BLaER1 (cell line): Measurements from ENCODE around the gene ARHGEF10L.
"Not testable (repeated sequence)": the region's sequence is repeated elsewhere in the genome, so short reads cannot be mapped to it uniquely, and the experiment has no call there.

Source experiments
- H3K27ac ChIP-seq: shearing (Covaris generic); formaldehyde crosslinking; 2 replicates; pipeline ENCODE4 v1.8.1; 2022
- H3K27me3 ChIP-seq: shearing (Covaris generic); formaldehyde crosslinking; 2 replicates; pipeline ENCODE4 v1.8.1; 2022
- H3K36me3 ChIP-seq: shearing (Covaris generic); formaldehyde crosslinking; 2 replicates; pipeline ENCODE4 v1.8.1; 2022
- H3K4me1 ChIP-seq: shearing (Covaris generic); formaldehyde crosslinking; 2 replicates; pipeline ENCODE4 v1.8.1; 2022
- H3K4me2 ChIP-seq: shearing (Covaris generic); formaldehyde crosslinking; 2 replicates; pipeline ENCODE4 v1.8.1; 2022
- H3K4me3 ChIP-seq: shearing (Covaris generic); formaldehyde crosslinking; 2 replicates; pipeline ENCODE4 v1.8.1; 2022
- H3K9ac ChIP-seq: shearing (Covaris generic); formaldehyde crosslinking; 2 replicates; pipeline ENCODE4 v1.8.1; 2022
- H3K9me3 ChIP-seq: shearing (Covaris generic); formaldehyde crosslinking; 2 replicates; pipeline ENCODE4 v1.8.1; 2022
- H4K20me1 ChIP-seq: shearing (Covaris generic); formaldehyde crosslinking; 2 replicates; pipeline ENCODE4 v1.8.1; 2022
- Cebpa-rat ChIP-seq: shearing (Covaris generic); IDR thresholded peaks from 2 replicates; pipeline ENCODE4 v1.8.1; 2022

ARHGEF10L gene, protein sequence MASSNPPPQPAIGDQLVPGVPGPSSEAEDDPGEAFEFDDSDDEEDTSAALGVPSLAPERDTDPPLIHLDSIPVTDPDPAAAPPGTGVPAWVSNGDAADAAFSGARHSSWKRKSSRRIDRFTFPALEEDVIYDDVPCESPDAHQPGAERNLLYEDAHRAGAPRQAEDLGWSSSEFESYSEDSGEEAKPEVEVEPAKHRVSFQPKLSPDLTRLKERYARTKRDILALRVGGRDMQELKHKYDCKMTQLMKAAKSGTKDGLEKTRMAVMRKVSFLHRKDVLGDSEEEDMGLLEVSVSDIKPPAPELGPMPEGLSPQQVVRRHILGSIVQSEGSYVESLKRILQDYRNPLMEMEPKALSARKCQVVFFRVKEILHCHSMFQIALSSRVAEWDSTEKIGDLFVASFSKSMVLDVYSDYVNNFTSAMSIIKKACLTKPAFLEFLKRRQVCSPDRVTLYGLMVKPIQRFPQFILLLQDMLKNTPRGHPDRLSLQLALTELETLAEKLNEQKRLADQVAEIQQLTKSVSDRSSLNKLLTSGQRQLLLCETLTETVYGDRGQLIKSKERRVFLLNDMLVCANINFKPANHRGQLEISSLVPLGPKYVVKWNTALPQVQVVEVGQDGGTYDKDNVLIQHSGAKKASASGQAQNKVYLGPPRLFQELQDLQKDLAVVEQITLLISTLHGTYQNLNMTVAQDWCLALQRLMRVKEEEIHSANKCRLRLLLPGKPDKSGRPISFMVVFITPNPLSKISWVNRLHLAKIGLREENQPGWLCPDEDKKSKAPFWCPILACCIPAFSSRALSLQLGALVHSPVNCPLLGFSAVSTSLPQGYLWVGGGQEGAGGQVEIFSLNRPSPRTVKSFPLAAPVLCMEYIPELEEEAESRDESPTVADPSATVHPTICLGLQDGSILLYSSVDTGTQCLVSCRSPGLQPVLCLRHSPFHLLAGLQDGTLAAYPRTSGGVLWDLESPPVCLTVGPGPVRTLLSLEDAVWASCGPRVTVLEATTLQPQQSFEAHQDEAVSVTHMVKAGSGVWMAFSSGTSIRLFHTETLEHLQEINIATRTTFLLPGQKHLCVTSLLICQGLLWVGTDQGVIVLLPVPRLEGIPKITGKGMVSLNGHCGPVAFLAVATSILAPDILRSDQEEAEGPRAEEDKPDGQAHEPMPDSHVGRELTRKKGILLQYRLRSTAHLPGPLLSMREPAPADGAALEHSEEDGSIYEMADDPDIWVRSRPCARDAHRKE (N-terminal part only)

DNA sequence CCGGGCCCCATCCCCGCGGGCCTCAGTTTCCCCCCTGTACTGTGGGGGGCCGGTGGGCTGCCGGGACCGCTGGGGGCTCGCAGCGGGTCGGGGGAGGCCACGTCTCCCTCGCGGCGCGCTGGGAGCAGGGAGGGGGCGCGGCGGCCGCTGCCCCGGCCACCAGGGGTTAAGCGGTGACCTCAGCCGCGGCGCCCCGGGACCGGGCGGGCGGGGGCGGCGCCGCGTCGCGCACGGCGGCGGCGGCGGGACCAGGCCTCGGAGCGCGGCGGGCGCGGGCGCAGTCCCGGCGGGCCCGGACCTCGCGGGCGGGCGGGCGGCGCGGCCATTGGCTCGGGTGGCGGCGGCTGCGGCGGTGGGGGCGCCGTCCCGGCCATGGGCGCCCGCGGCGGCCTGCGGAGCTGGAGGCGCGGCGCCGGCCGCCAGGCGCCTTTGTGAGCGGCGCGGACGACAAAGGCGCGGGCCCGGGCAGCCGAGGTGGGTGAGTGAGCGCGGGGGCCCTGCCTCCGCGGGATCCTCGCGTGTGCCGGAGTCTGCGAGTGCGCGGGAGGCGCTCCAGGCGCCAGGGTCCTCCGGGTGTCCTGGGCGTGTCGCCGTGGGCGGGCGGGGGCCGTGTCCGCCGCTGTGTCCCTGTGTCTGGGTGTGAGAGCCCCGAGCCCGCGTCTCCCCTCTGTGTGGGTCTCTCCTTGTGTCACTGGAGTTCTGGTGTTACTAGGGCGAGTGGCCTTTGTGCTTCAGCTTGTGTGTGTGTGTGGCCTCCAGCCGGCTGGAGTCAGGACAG lies at the start of gene ARHGEF10L:
Gene ARHGEF10L (plus strand): TSS at position 222 of the 778 bp plus-strand sequence. CDS start 40,898 bp downstream, outside the sequence.
- Histone ChIP-seq H3K36me3 (no peaks in the 10 kb centered on the region), H3K4me2 (peak within 1 kb of the TSS; percentile 98), H3K4me3 (peak within 1 kb of the TSS; percentile 90), H3K27ac (peak within 1 kb of the TSS; percentile 89), H3K9ac (peak within 1 kb of the TSS; percentile 89), H3K27me3 (no peaks in the 10 kb centered on the region), H3K9me3 (no peaks in the 10 kb centered on the region), H3K4me1 (peaks cover 43% of the 10 kb centered on the region), H4K20me1 (no peaks in the 10 kb centered on the region)
- TF ChIP-seq Cebpa-rat: no peak

DNA sequence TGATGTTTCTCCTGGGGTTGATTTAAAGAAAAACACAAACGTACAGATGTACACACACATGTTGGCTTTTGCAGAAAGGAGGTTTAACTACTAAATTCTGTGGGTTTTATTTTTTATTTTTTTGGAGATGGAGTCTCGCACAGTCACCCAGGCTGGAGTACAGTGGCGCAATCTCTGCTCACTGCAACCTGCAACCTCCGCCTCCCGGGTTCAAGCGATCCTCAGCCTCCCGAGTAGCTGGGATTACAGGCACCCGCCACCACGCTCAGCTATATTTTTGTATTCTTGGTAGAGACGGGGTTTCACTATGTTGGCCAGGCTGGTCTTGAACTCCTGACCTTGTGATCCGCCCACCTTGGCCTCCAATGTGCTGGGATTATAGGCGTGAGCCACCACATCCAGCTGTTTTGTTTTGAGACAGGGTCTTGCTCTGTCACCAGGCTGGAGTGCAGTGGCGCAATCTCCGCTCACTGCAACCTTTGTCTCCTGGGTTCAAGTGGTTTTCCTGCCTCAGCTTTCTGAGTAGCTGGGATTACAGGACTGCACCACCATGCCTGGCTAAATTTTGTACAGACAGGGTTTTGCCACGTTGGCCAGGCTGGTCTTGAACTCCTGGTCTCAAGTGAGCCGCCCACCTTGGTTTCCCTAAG lies 49.6 kb upstream of the ARHGEF10L start:
- not testable (repeated sequence) for H3K9ac ChIP-seq, H4K20me1 ChIP-seq, H3K27me3 ChIP-seq, H3K4me1 ChIP-seq, H3K36me3 ChIP-seq, H3K27ac ChIP-seq, H3K9me3 ChIP-seq, H3K4me3 ChIP-seq, H3K4me2 ChIP-seq

DNA sequence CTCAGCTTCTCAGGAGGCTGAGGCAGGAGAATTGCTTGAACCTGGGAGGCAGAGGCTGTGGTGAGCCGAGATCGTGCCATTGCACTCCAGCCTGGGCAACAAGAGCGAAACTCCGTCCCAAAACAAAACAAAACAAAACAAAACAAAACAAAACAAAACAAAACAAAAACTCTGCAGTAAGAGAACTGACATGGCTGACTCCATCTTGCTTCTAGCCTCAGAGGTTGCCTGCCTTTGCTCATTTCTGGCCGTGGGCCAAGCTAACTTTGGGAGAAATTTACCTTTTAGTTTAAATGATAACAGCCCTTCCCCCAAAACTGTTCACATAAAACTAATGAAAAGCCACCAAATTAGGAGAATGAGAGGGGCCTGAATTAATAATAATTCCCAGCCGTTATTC lies 48.8 kb upstream of the ARHGEF10L start:
- not testable (repeated sequence) for H3K4me2 ChIP-seq, H3K4me3 ChIP-seq, H3K4me1 ChIP-seq, H3K9me3 ChIP-seq, H4K20me1 ChIP-seq, H3K36me3 ChIP-seq, H3K27me3 ChIP-seq, H3K9ac ChIP-seq, H3K27ac ChIP-seq

- no peaks in the 10 kb centered on the region for H4K20me1 ChIP-seq
- H3K9me3 ChIP-seq: no peaks in the 10 kb centered on the region
- H3K4me2 ChIP-seq: no peak overlapping the region
- no peak overlapping the region for H3K27ac ChIP-seq
- H3K4me1 ChIP-seq: no peaks in the 10 kb centered on the region
- no peak overlapping the region for H3K9ac ChIP-seq
- no peaks in the 10 kb centered on the region for H3K36me3 ChIP-seq
- H3K4me3 ChIP-seq: no peak overlapping the region
- H3K27me3 ChIP-seq: no peaks in the 10 kb centered on the region
- no peak for TF ChIP-seq Cebpa-rat
These were observed 45.3 kb upstream of the ARHGEF10L start for GRCh38 chr1:17494114-17494729.

DNA sequence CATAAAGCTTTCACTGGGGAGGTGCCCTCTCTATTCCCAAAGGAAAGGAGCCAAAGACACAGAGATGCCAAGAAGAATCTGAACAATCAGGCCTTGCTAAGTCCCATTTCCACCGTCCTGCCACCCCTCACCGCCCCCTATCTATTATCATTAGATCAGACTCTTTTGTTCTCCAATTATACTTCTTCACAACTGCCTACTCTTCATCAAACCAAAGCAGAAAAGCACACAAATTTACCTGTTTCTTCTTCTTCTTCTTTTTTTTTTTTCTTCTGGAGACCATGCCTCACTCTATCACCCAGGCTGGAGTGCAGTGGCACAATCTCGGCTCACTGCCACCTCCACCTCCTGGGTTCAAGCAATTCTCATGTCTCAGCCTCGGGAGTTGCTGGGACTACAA lies 43.1 kb upstream of the ARHGEF10L start:
- H3K4me2 ChIP-seq: no peak overlapping the region
- no peak overlapping the region for H3K9ac ChIP-seq
- H3K27ac ChIP-seq: no peak overlapping the region
- H4K20me1 ChIP-seq: no peaks in the 10 kb centered on the region
- TF ChIP-seq Cebpa-rat: no peak
- H3K4me3 ChIP-seq: no peak overlapping the region
- no peaks in the 10 kb centered on the region for H3K36me3 ChIP-seq
- H3K4me1 ChIP-seq: no peaks in the 10 kb centered on the region
- no peaks in the 10 kb centered on the region for H3K9me3 ChIP-seq
- H3K27me3 ChIP-seq: no peaks in the 10 kb centered on the region

- H3K36me3 ChIP-seq: no peaks in the 10 kb centered on the region
- no peaks in the 10 kb centered on the region for H3K9me3 ChIP-seq
- H3K4me1 ChIP-seq: peaks cover 8% of the 10 kb centered on the region; the same call in 1 of the 2 replicates
- H3K4me2 ChIP-seq: no peak overlapping the region
- no peaks in the 10 kb centered on the region for H3K27me3 ChIP-seq
- no peak overlapping the region for H3K4me3 ChIP-seq
- no peaks in the 10 kb centered on the region for H4K20me1 ChIP-seq
- no peak overlapping the region for H3K27ac ChIP-seq
- no peak for TF ChIP-seq Cebpa-rat
- no peak overlapping the region for H3K9ac ChIP-seq
These were observed 41.3 kb upstream of the ARHGEF10L start for GRCh38 chr1:17498214-17498613.

GRCh38 chr1:17502326-17502778 lies 37.1 kb upstream of the ARHGEF10L start:
- Histone ChIP-seq H3K4me3 (no peak overlapping the region), H3K27ac (no peak overlapping the region), H3K9me3 (no peaks in the 10 kb centered on the region), H3K4me1 (peaks cover 8% of the 10 kb centered on the region; the same call in 1 of the 2 replicates), H3K9ac (no peak overlapping the region), H4K20me1 (no peaks in the 10 kb centered on the region), H3K27me3 (no peaks in the 10 kb centered on the region), H3K4me2 (peak overlapping the region; percentile 28), H3K36me3 (no peaks in the 10 kb centered on the region)
- no peak for TF ChIP-seq Cebpa-rat

- Histone ChIP-seq H3K4me2 (no peak overlapping the region; the same call in 1 of the 2 replicates), H3K27ac (no peak overlapping the region), H3K4me3 (no peak overlapping the region), H3K4me1 (peaks cover 8% of the 10 kb centered on the region; the same call in 1 of the 2 replicates), H3K36me3 (no peaks in the 10 kb centered on the region), H3K9me3 (no peaks in the 10 kb centered on the region), H3K27me3 (no peaks in the 10 kb centered on the region), H3K9ac (no peak overlapping the region), H4K20me1 (no peaks in the 10 kb centered on the region)
- TF ChIP-seq Cebpa-rat: no peak
These were observed 36.4 kb upstream of the ARHGEF10L start for GRCh38 chr1:17503146-17503545.

DNA sequence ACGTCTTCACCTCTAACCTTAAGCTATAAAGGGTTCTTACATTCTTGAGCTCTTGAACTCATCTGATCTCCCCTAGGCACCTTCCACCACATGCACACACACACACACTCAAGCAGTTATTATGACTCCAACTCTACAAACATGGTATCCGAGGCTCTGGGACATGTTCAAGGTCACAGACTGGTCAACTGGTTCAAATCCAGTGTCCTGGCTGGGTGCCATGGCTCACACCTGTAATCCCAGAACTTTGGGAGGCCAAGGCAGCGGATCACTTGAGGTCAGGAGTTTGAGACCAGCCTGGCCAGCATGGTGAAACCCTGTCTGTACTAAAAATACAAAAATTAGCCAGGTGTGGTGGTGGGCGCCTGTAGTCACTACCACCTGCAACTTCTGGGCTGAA lies 32.3 kb upstream of the ARHGEF10L start:
- H3K4me2 ChIP-seq, H3K27me3 ChIP-seq, H3K9me3 ChIP-seq, H3K36me3 ChIP-seq, H4K20me1 ChIP-seq, H3K4me3 ChIP-seq, H3K9ac ChIP-seq, H3K27ac ChIP-seq: not testable (repeated sequence)
- H3K4me1 ChIP-seq: peaks cover 14% of the 10 kb centered on the region; the same call in 1 of the 2 replicates
